Nasal cavity respiratory epithelium epithelial cell of viscerocranial mucosa (primary cell): Measurements from ENCODE around the gene MLLT10. TPM values are rescaled to one million over a fixed set of nuclear protein-coding genes. Genes with fewer than 3 reads are reported as not detected.

Source experiments
- total RNA-seq: library from RNA; depleted of rRNA; stranded (reverse); fragments of >200 nt; gene quantifications from 2 replicates; pipeline ENCODE4 v1.2.3, GENCODE V29; 2014

Gene MLLT10
- total RNA-seq: 43.1 and 60.5 TPM in 2 replicates

GRCh38 chr10:21533467-21534279 lies at the start of gene MLLT10:
Gene MLLT10 (plus strand): TSS chr10:21534232. CDS start chr10:21534645, 413 bp downstream.

GRCh38 chr10:21525367-21526187 lies 8.5 kb upstream of the MLLT10 start, which contains the start of gene SKIDA1:
Gene SKIDA1 (minus strand): TSS chr10:21525682. CDS start chr10:21517822, 7,860 bp downstream.

Other genes with a start within 250 kb of the MLLT10 start
- gene SKIDA1, start 8.6 kb upstream of the MLLT10 start, total RNA-seq: under 0.01 and 0.07 TPM in 2 replicates